Measurements from ENCODE around the gene CAMK4.

- TF ChIP-seq CTCF (IDR thresholded peaks at IDR 0.05) (no peak), POLR2A (IDR thresholded peaks at IDR 0.05) (no peak)
Observed at GRCh38 chr5:111509119-111509518, 284.9 kb downstream of the CAMK4 start.
